Smooth muscle cell (in vitro differentiated cells): ENCODE measurements around the gene RBM25. TPM values are rescaled to one million over a fixed set of nuclear protein-coding genes. Genes with fewer than 3 reads are reported as not detected.
"Not testable (repeated sequence)": the region's sequence is repeated elsewhere in the genome, so short reads cannot be mapped to it uniquely, and the experiment has no call there.

ENCODE experiments used
- DNase-seq: peaks from one replicate; lab custom pipeline; 2025; ENCODE audit not compliant: unreplicated experiment; lab: John Stamatoyannopoulos, UW
- H2AFZ ChIP-seq: fragments of 200-600 bp; sonication (generic); 2 replicates; pipeline ENCODE4 v1.6.0; 2016; ENCODE audit warnings: antibody characterized with exemption, low read depth, mild to moderate bottlenecking
- H3F3A ChIP-seq: fragments of 200-600 bp; sonication (generic); 2 replicates; pipeline ENCODE4 v1.6.0; 2017; ENCODE audit warnings: antibody characterized with exemption, low read depth
- H3K27ac ChIP-seq: fragments of 200-600 bp; sonication (generic); 2 replicates; pipeline ENCODE4 v1.5.1; 2016; ENCODE audit warnings: low read depth, mild to moderate bottlenecking
- H3K27me3 ChIP-seq: fragments of 200-600 bp; sonication (generic); 2 replicates; pipeline ENCODE4 v1.6.1; 2016; ENCODE audit warnings: low read depth, mild to moderate bottlenecking
- H3K36me3 ChIP-seq: fragments of 200-600 bp; sonication (generic); 2 replicates; pipeline ENCODE4 v1.5.1; 2016; ENCODE audit warnings: low read depth
- H3K4me1 ChIP-seq: fragments of 200-600 bp; sonication (generic); 2 replicates; pipeline ENCODE4 v1.5.1; 2016; ENCODE audit warnings: low read depth
- H3K4me2 ChIP-seq: fragments of 200-600 bp; sonication (generic); 2 replicates; pipeline ENCODE4 v1.6.0; 2016; ENCODE audit warnings: mild to moderate bottlenecking
- H3K4me3 ChIP-seq: fragments of 200-600 bp; sonication (generic); 2 replicates; pipeline ENCODE4 v1.5.1; 2016; ENCODE audit warnings: mild to moderate bottlenecking
- H3K79me2 ChIP-seq: fragments of 200-600 bp; sonication (generic); 2 replicates; pipeline ENCODE4 v1.6.0; 2016; ENCODE audit warnings: low read depth, mild to moderate bottlenecking
- H3K9ac ChIP-seq: fragments of 200-600 bp; sonication (generic); 2 replicates; pipeline ENCODE4 v1.6.0; 2016; ENCODE audit warnings: low read depth
- H3K9me3 ChIP-seq: fragments of 200-600 bp; sonication (generic); replicated peaks from 2 replicates; pipeline ENCODE4 v1.5.1; 2016; ENCODE audit warnings: low read depth
- H4K20me1 ChIP-seq: fragments of 200-600 bp; sonication (generic); 2 replicates; pipeline ENCODE4 v1.6.0; 2016; ENCODE audit warnings: low read depth
- CTCF ChIP-seq: fragments of 200-600 bp; sonication (generic); IDR thresholded peaks from 2 replicates; pipeline ENCODE4 v1.5.1; 2017; ENCODE audit warnings: borderline replicate concordance, mild to moderate bottlenecking, antibody characterized with exemption; ENCODE audit not compliant: insufficient read depth, poor library complexity, severe bottlenecking
- WGBS: methylation state at CpG from one replicate; pipeline ENCODE4 v1.1.7; 2016; ENCODE audit warnings: low lambda C conversion rate; 5-methylcytosine and 5-hydroxymethylcytosine counted together
- polyA plus RNA-seq: library from polyadenylated mRNA; unstranded; fragments of >200 nt; fragmentation: Nextera tagmentation; extraction: Ambion mirVana; gene quantifications from 2 replicates; pipeline ENCODE4 v1.2.1, GENCODE V29; 2016
- total RNA-seq: library from RNA; depleted of rRNA; stranded (reverse); fragments of >200 nt; gene quantifications from 2 replicates; pipeline ENCODE4 v1.2.3, GENCODE V29; 2014

RBM25 gene
- total RNA-seq (76.0 and 83.3 TPM in 2 replicates), polyA plus RNA-seq (42.0 and 56.3 TPM in 2 replicates)

- H3K9ac ChIP-seq, result peak within 1 kb of the TSS; percentile 94
- no peaks in the 10 kb centered on the region for H3K9me3 ChIP-seq
- peaks cover 18% of the 10 kb centered on the region for H3K4me1 ChIP-seq
- peak; percentile 79 for DNase-seq
- H2AFZ ChIP-seq, result peak within 1 kb of the TSS; percentile 92
- no peak for TF ChIP-seq CTCF
- H3K27me3 ChIP-seq, result no peaks in the 10 kb centered on the region
- peaks cover 46% of the 10 kb centered on the region for H4K20me1 ChIP-seq
- H3K27ac ChIP-seq, result peak within 1 kb of the TSS; percentile 96
- no peaks in the 10 kb centered on the region for H3F3A ChIP-seq
- no peaks in the 10 kb centered on the region for H3K36me3 ChIP-seq
- H3K4me2 ChIP-seq, result peak within 1 kb of the TSS; percentile 86
- under 1% methylated on average over 49 of the region's 57 CpGs for WGBS
- peak within 1 kb of the TSS; percentile 85 for H3K4me3 ChIP-seq
- peaks cover 46% of the 10 kb centered on the region for H3K79me2 ChIP-seq
These were observed at the start of gene RBM25 for GRCh38 chr14:73058224-73058921. Gene RBM25, plus strand, starts transcription at chr14:73058534. Its CDS starts 13,108 bp downstream, at chr14:73071642.

GRCh38 chr14:73011189-73011588 is 47.1 kb upstream of the RBM25 start:
- not testable (repeated sequence) for H3K27me3 ChIP-seq, H3K27ac ChIP-seq, DNase-seq, H3K36me3 ChIP-seq, H3K4me2 ChIP-seq, H3K9ac ChIP-seq, H3K9me3 ChIP-seq, H2AFZ ChIP-seq, H3K4me3 ChIP-seq, H3K4me1 ChIP-seq
- H3F3A ChIP-seq, result peaks cover 10% of the 10 kb centered on the region
- H4K20me1 ChIP-seq, result peaks cover 70% of the 10 kb centered on the region
- peaks cover 53% of the 10 kb centered on the region for H3K79me2 ChIP-seq
- 98% methylated on average over 7 of the region's 7 CpGs for WGBS

- Histone ChIP-seq H3K4me3 (no peak overlapping the region), H3K4me2 (peak overlapping the region; percentile 47), H3K79me2 (peaks cover 52% of the 10 kb centered on the region), H4K20me1 (peaks cover 76% of the 10 kb centered on the region), H3K27ac (peak overlapping the region; percentile 63), H2AFZ (no peak overlapping the region), H3F3A (peaks cover 6% of the 10 kb centered on the region), H3K9me3 (no peaks in the 10 kb centered on the region), H3K36me3 (peaks cover 6% of the 10 kb centered on the region), H3K4me1 (peaks cover 3% of the 10 kb centered on the region), H3K9ac (no peak overlapping the region), H3K27me3 (no peaks in the 10 kb centered on the region)
- TF ChIP-seq CTCF, result no peak
- DNase-seq, result no peak
- 31% methylated on average over 2 of the region's 2 CpGs for WGBS
These were observed 44.2 kb upstream of the RBM25 start for GRCh38 chr14:73014105-73014504.

- not testable (repeated sequence) for H3K4me2 ChIP-seq, H3K4me1 ChIP-seq, H2AFZ ChIP-seq, H3K9ac ChIP-seq, H3K9me3 ChIP-seq, H3K4me3 ChIP-seq, H3K27ac ChIP-seq, H3K27me3 ChIP-seq, H3K36me3 ChIP-seq, DNase-seq, H3F3A ChIP-seq
- 96% methylated on average over 14 of the region's 14 CpGs for WGBS
- H4K20me1 ChIP-seq, result peaks cover 87% of the 10 kb centered on the region
- peaks cover 64% of the 10 kb centered on the region for H3K79me2 ChIP-seq
These were observed 42.8 kb upstream of the RBM25 start for GRCh38 chr14:73015552-73015951.

GRCh38 chr14:73016011-73016410 is 42.3 kb upstream of the RBM25 start:
- H4K20me1 ChIP-seq, result peaks cover 92% of the 10 kb centered on the region
- not testable (repeated sequence) for DNase-seq
- WGBS, result 95% methylated on average over 10 of the region's 10 CpGs

More at GRCh38 chr14:73016011-73016410, 42.3 kb upstream of the RBM25 start:
- H3K9me3 ChIP-seq, H3F3A ChIP-seq, H3K4me2 ChIP-seq, H3K9ac ChIP-seq, H3K36me3 ChIP-seq, H3K27ac ChIP-seq, H3K27me3 ChIP-seq, H3K4me3 ChIP-seq, H2AFZ ChIP-seq, H3K4me1 ChIP-seq: not testable (repeated sequence)
- peaks cover 64% of the 10 kb centered on the region for H3K79me2 ChIP-seq
